GM18502 (cell line): Measurements from ENCODE around the gene EXOC6B.
"Not testable (repeated sequence)": the region's sequence is repeated elsewhere in the genome, so short reads cannot be mapped to it uniquely, and the experiment has no call there.

ENCODE experiments used
- ATAC-seq: cut with Tn5 transposase; IDR thresholded peaks from one replicate; pipeline ENCODE4 v1.9.1; 2021; ENCODE audit warnings: mild to moderate bottlenecking; ENCODE audit not compliant: unreplicated experiment, poor library complexity

EXOC6B gene

GRCh38 chr2:72562451-72563153 is 263.2 kb downstream of the EXOC6B start:
- ATAC-seq, result no peak

GRCh38 chr2:72561621-72562318 is 264.1 kb downstream of the EXOC6B start:
- no peak for ATAC-seq

DNA sequence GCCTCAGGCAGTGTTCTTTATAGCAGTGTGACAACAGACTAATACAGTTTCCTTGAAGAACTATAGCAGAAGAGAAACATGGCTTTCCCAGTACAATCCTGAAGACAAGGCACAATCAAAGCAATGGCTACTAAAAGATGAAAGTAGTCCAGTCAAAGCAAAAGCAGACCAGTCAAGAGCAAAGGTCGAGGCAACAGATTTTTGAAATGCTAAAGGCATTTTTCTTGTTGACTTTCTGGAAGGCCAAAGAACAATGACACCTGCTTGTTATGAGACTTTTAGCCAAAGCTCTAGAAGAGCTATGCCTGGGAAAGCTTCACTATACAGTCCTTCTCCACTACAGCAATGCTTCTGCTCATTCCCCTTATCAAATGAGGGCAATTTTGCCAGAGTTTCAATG is 269.9 kb downstream of the EXOC6B start:
- no peak for ATAC-seq

DNA sequence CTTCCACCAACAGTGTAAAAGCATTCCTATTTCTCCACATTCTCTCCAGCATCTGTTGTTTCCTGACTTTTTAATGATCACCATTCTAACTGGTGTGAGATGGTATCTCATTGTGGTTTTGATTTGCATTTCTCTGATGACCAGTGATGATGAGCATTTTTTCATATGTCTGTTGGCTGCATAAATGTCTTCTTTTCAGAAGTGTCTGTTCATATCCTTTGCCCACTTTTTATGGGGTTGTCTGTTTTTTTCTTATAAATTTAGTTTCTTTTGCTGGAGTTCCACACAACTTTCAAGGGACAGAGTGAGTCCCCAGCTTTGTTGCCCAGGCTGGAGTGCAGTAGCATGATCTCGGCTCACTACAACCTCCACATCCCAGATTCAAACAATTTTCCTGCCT is 270.5 kb downstream of the EXOC6B start:
- ATAC-seq, result not testable (repeated sequence)

DNA sequence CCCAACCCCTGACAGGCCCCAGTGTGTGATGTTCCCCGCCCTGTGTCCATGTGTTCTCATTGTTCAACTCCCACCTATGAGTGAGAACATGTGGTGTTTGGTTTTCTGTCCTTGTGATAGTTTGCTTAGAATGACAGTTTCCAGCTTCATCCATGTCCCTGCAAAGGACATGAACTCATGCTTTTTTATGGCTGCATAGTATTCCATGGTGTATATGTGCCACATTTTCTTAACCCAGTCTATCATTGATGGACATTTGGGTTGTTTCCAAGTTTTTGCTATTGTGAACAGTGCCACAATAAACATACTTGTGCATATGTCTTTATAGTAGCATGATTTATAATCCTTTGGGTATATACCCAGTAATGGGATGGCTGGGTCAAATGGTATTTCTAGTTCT is 270.9 kb downstream of the EXOC6B start:
- not testable (repeated sequence) for ATAC-seq

- ATAC-seq, result no peak
Observed at GRCh38 chr2:72554381-72554780, 271.5 kb downstream of the EXOC6B start.

GRCh38 chr2:72548081-72548764 is 277.6 kb downstream of the EXOC6B start:
- ATAC-seq, result no peak

DNA sequence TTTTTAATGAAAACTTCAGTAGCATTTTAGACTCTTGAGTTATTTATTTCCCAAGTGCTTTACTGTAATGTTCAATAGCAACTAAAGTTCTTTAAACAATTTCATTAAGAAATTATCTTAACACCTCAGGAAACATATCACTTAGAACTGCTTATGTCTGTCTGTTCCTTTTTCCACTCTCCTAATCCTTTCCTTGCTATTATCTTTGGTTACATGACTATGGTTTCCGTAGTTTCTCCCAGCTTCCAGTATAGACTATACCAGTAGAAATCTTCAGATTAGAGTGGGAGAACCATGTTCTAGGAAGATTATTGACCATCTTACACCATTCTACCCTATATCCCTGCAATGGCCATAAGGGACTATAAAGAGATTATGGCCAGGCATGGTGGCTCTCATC is 280.0 kb downstream of the EXOC6B start:
- ATAC-seq, result no peak

GRCh38 chr2:72544554-72544953 is 281.3 kb downstream of the EXOC6B start:
- ATAC-seq, result no peak

GRCh38 chr2:72543497-72544216 is 282.2 kb downstream of the EXOC6B start:
- ATAC-seq, result no peak

DNA sequence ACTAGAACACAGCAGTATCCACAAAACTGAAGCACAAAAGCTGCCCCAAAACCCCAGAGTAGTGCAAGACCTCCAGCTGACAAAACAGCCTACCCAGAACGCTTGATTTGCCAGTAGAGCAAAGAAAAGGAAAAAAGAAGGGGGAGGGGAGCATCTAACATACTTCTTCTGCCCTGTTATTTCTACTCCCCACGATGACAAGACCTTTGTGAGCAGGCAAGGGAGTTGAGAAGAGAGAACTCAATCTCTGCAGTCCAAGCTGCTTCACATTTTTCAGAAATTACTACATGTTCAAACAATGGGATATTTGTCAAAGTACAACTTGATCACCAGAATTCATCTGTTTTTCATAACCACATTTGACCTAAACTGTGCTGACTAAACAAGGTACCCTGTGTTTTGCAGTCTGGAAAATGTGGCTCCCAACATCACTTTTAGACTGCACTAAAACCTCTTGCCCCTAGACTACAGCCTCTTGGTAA is 286.7 kb downstream of the EXOC6B start:
- ATAC-seq, result no peak

GRCh38 chr2:72538486-72538885 is 287.3 kb downstream of the EXOC6B start:
- ATAC-seq, result no peak

DNA sequence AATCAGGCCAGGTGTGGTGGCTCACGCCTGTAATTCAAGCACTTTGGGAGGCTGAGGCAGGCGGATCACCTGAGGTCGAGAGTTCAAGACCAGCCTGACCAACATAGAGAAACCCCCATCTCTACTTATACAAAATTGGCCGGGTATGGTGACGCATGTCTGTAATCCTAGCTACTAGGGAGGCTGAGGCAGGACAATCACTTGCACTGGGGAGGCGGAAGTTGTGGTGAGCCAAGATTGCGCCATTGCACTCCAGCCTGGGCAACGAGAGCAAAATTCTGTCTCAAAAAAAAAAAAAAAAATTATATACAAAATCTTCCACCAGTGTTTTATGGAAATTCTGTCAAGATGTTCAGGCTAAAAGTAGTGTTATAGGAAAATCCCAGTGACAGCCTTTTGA is 290.2 kb downstream of the EXOC6B start:
- not testable (repeated sequence) for ATAC-seq

DNA sequence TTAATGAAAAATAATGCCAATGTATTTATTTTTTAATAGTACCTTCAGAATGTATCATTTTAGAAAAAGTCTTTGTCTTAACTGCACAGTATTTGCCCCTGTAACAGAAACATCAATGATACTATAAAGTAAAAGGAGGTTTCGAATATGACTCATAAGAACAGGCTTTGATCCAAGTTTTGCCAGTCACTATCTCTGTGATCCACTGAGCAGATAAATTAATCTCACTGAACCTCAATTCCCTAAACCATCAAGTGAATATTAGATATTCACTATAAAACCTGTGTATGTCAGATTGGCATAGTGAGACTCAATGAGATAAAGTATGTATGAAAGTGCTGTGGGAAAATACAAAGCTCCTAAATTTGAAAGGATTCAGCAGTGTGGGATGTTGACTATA is 292.1 kb downstream of the EXOC6B start:
- no peak for ATAC-seq

DNA sequence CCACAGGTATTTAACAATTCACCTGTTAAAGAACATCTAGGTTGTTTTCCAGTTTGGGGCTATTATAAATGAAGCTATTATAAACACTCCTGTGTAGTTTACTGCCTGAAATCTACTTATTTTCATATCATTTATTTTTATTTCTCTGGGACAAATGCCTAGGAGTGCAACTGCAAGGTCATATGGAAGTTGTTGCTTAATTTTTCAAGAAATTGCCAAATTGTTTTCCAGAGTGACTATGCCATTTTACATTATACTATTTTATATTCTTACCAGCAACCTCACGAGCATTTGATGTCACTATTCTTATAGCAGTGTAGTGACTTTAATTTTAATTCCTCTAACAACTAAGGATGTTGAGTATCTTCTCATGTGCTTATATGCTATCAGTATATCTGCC is 298.4 kb downstream of the EXOC6B start:
- ATAC-seq, result no peak

DNA sequence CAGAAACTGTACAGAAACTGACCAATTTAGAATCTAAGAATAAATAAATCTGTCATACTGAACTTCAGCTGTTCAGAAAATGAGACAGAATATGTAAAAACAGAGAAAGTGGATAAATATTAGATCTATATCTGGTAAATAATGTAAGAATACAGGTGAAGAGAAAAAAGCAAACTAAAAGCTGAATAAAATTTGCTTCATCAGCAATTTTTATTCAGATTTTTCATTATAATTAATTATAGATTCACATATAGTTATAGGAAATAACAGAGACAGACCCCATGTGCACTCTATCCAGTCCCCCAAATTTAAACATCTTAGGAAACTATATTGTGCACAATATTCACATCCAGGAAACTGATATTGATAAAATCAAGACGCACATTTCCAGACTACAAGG is 299.2 kb downstream of the EXOC6B start:
- no peak for ATAC-seq

- no peak for ATAC-seq
Observed at GRCh38 chr2:72524071-72524470, 301.8 kb downstream of the EXOC6B start.

DNA sequence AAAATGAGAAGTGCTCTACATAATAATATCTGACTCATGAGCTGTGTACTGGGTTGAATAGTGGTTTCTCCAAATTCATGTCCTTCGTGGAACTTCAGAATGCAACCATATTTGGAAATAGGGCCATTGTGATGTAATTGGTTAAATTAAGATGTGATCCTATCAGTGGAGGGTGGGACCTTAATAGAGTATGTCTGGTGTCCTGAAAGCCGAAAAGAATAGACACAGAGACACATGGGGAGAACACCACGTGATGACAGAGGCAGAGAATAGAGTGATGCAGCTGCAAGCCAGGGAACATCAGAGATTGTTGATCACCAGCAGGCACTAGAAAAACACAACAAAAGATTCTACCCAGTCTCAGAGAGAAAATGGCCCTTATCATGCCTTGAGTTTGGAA is 310.1 kb downstream of the EXOC6B start:
- ATAC-seq, result no peak

DNA sequence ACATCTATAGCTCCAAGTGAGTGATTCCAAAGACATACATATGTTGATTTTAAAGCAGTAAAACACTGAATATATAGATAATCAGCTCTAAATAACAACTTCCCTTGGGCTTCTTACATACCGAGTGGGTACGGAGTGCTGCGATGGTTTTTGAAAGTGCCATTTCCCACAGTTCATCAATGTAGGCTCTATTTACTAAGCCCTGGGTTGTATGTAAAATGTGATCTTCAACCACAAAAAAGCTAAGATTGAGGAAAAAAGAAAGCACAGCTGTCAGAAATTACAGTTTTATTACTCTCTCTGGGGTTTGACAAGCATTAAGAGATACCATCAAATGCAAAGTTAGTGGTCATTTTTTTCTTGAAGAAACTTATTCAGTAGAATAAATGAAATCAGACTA is 312.8 kb downstream of the EXOC6B start:
- ATAC-seq, result no peak

DNA sequence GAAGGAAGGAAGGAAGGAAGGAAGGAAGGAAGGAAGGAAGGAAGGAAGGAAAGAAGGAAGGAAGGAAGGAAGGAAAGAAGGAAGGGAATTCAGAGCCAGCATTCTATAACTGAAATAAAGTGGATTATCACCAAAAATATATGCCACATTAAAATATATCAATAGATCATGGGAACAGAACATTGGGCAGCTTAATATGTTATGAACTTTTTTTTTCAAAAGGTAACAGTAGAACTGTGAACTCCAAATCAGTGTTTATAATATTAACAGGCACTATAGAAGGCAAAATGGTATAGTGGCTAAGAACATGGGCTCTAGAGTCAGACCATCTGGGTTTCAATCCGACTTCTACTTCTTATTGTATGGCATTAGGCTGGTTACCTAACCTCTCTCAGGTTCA is 313.5 kb downstream of the EXOC6B start:
- ATAC-seq, result no peak

- no peak for ATAC-seq
Observed at GRCh38 chr2:72511906-72512305, 313.9 kb downstream of the EXOC6B start.
